ENCODE data around the gene ESCO1. TPM values are rescaled to one million over a fixed set of nuclear protein-coding genes. Genes with fewer than 3 reads are reported as not detected.

ESCO1 gene
- total and polyA plus RNA-seq, 10 donors: 13.5 to 35.0 (median 19.9) TPM

DNA sequence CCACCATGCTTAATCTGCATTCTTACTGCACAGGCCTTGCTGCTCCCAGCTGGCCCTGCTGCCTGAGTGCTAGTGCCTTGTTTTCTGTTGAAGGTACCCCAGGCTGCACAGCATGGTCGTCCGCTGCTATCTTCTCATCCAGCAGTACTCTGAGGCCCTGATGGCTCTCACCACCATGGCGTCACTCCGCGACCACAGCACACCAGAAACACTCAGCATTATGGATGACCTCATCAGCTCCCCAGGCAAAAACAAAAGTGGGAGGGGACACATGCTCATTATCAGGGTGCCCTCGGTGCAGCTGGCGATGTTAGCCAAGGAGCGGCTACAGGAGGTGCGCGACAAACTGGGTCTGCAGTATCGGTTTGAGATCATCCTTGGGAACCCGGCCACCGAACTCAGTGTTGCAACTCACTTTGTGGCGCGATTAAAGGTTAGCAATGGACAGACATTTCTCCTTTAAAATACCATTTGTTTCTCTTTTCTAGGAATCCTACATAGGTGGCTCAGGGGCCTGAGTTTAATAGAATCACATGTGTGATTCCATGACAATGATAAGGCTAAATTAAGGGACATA is 110.5 kb downstream of the ESCO1 start:
- Histone ChIP-seq H3K4me1 (no peaks in the 10 kb centered on the region), H3K27ac (no peak overlapping the region), H3K4me3 (no peak overlapping the region), H3K9me3 (no peaks in the 10 kb centered on the region), H3K27me3 (replicated peaks in 1 of 7) (peaks cover 0 to 5% (median 0%) of the 10 kb centered on the region in 7 donors), H3K36me3 (no peaks in the 10 kb centered on the region)
- TF ChIP-seq POLR2AphosphoS5 (IDR thresholded peaks at IDR 0.05) (no peak), POLR2A (IDR thresholded peaks at IDR 0.05) (no peak)
- TF ChIP-seq, protein P1, sequence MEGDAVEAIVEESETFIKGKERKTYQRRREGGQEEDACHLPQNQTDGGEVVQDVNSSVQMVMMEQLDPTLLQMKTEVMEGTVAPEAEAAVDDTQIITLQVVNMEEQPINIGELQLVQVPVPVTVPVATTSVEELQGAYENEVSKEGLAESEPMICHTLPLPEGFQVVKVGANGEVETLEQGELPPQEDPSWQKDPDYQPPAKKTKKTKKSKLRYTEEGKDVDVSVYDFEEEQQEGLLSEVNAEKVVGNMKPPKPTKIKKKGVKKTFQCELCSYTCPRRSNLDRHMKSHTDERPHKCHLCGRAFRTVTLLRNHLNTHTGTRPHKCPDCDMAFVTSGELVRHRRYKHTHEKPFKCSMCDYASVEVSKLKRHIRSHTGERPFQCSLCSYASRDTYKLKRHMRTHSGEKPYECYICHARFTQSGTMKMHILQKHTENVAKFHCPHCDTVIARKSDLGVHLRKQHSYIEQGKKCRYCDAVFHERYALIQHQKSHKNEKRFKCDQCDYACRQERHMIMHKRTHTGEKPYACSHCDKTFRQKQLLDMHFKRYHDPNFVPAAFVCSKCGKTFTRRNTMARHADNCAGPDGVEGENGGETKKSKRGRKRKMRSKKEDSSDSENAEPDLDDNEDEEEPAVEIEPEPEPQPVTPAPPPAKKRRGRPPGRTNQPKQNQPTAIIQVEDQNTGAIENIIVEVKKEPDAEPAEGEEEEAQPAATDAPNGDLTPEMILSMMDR (IDR thresholded peaks at IDR 0.05 in 8 of 11, conservative IDR thresholded peaks at IDR 0.05 in 3 of 11): no peak
- intact Hi-C loops (cut with DNase I; ENCODE audit: low total_unique reads): loop anchor here (5.0 kb wide), 1 partner anchor 467 kb away; no protein-coding TSS in a partner anchor
- 94 to 96% (median 95%) methylated on average over 15 of the region's 15 CpGs for WGBS, 5 donors
- no peak for DNase-seq

GRCh38 chr18:21489119-21489750 is 111.3 kb downstream of the ESCO1 start:
- TF ChIP-seq, protein P1 (IDR thresholded peaks at IDR 0.05 in 8 of 11, conservative IDR thresholded peaks at IDR 0.05 in 3 of 11): peak in 10 of 11 experiments; percentile 15 to 73 (median 58)
- no peak for TF ChIP-seq POLR2A (IDR thresholded peaks at IDR 0.05)
- WGBS, 5 donors: 46 to 61% (median 52%) methylated on average over 6 of the region's 6 CpGs
- Histone ChIP-seq H3K36me3 (no peaks in the 10 kb centered on the region), H3K4me1 (no peaks in the 10 kb centered on the region), H3K4me3 (no peak overlapping the region), H3K27ac (no peak overlapping the region), H3K9me3 (no peaks in the 10 kb centered on the region), H3K27me3 (replicated peaks in 1 of 7) (peaks cover 0 to 5% (median 0%) of the 10 kb centered on the region in 7 donors)
- intact Hi-C loops (cut with DNase I; ENCODE audit: low total_unique reads): loop anchor here (5.0 kb wide), 1 partner anchor 468 kb away; no protein-coding TSS in a partner anchor
- no peak for DNase-seq

DNA sequence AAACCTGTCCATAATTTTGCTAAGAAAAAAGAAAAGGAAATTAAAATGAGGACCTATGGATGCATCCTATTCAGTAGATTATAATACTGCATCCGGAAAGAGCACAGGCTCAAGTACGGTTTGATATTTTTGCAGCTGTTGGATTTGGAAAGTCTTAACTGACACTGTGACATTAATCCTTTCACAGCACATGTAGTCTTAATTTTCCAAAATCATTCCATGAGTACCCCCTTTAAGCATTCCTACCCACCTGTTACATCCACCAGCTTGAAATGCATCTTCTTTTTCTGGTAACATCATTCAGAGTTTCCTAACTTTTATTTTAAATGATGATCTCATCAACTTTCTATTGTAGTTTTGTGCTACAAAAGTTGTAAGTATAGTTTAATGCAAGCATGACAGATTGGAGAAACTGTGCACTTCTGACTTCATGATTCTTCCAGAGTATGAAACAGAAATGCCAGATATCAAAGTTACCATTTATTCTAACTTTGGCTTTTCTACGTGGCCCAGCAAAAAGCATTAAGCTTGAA is 113.5 kb downstream of the ESCO1 start:
- no peak overlapping the region for H3K27ac ChIP-seq
- intact Hi-C loops (cut with DNase I; ENCODE audit: low total_unique reads): loop anchor here (5.0 kb wide), 1 partner anchor 470 kb away; no protein-coding TSS in a partner anchor
- DNase-seq: no peak
- H3K27me3 ChIP-seq (replicated peaks in 1 of 7): peaks cover 0 to 5% (median 0%) of the 10 kb centered on the region in 7 donors
- H3K4me1 ChIP-seq: no peaks in the 10 kb centered on the region
- 87 to 96% (median 94%) methylated on average over 3 of the region's 3 CpGs for WGBS, 5 donors
- TF ChIP-seq POLR2AphosphoS5 (IDR thresholded peaks at IDR 0.05) (no peak), POLR2A (IDR thresholded peaks at IDR 0.05) (no peak)
- TF ChIP-seq, protein P1 (IDR thresholded peaks at IDR 0.05 in 8 of 11, conservative IDR thresholded peaks at IDR 0.05 in 3 of 11): no peak
- no peaks in the 10 kb centered on the region for H3K36me3 ChIP-seq
- H3K9me3 ChIP-seq: no peaks in the 10 kb centered on the region
- H3K4me3 ChIP-seq: no peak overlapping the region

Data from spleen (tissue), 11 donors.